NB4 (cell line): ENCODE measurements around the gene NUP188.

Source experiments
- DNase-seq: peaks from one replicate; pipeline ENCODE4 v3.0.0; 2010; ENCODE audit warnings: low read depth
- H3K4me3 ChIP-seq: one replicate; pipeline ENCODE4 v1.5.1; 2011; ENCODE audit warnings: mild to moderate bottlenecking, low read depth, low read length, moderate library complexity
- MYC ChIP-seq: IDR thresholded peaks from 2 replicates; pipeline ENCODE4 v1.6.1; 2011; ENCODE audit warnings: low read depth, low read length
- POLR2A ChIP-seq: IDR thresholded peaks from 2 replicates; pipeline ENCODE4 v1.6.1; 2011; ENCODE audit warnings: mild to moderate bottlenecking; ENCODE audit not compliant: insufficient read length; ENCODE audit errors: extremely low read depth
- TF ChIP-seq, protein P1 (sequence below): IDR thresholded peaks from 2 replicates; pipeline ENCODE4 v1.6.1; 2011; ENCODE audit warnings: low read depth, low read length
- TF ChIP-seq, protein P2 (sequence below): IDR thresholded peaks from one replicate; pipeline ENCODE4 v1.5.1; 2012; ENCODE audit warnings: low read depth, low read length

The NUP188 gene

DNA sequence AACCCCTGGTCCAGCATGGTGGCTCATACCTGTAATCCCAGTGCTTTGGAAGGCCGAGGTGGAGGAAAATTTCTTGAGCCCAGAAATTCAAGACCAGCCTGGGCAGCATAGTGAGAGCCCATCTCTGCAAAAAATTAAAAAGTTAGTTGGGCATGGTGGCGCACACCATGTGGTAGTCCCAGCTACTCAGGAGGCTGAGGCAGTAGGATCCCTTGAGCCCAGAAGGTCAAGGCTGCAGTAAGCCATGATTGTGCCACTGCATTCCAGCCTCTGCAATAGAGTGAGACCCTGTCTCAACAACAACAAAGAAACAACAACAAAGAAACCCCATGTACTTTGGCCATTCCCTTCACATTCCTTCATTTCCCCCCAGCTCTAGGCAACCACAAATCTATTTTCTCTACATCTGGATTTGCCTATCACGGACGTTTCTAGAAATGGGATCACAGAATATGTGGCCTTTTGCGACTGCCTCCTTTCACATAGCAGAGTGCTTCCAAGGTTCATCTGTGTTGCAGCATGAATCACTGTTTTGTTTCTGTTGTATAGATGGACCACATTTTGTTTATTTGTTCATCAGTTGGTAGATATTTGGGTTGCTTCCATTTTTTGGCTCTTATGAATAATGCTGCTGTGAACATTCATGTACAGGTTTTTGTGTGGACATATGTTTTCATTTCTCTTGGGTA, 106.8 kb downstream of the NUP188 start:
- TF ChIP-seq, protein P1, sequence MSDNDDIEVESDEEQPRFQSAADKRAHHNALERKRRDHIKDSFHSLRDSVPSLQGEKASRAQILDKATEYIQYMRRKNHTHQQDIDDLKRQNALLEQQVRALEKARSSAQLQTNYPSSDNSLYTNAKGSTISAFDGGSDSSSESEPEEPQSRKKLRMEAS, result no peak
- TF ChIP-seq POLR2A (no peak), MYC (no peak)
- TF ChIP-seq, protein P2, sequence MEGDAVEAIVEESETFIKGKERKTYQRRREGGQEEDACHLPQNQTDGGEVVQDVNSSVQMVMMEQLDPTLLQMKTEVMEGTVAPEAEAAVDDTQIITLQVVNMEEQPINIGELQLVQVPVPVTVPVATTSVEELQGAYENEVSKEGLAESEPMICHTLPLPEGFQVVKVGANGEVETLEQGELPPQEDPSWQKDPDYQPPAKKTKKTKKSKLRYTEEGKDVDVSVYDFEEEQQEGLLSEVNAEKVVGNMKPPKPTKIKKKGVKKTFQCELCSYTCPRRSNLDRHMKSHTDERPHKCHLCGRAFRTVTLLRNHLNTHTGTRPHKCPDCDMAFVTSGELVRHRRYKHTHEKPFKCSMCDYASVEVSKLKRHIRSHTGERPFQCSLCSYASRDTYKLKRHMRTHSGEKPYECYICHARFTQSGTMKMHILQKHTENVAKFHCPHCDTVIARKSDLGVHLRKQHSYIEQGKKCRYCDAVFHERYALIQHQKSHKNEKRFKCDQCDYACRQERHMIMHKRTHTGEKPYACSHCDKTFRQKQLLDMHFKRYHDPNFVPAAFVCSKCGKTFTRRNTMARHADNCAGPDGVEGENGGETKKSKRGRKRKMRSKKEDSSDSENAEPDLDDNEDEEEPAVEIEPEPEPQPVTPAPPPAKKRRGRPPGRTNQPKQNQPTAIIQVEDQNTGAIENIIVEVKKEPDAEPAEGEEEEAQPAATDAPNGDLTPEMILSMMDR, result no peak
- no peak for DNase-seq
- H3K4me3 ChIP-seq, result no peak overlapping the region
